Activated CD4-positive, alpha-beta T cell treated with anti-CD3 and anti-CD28 coated beads, Interleukin-2, amount 50 U/mL, for 48 hours (primary cell): ENCODE measurements around the gene ETV6.

Source experiments
- DNase-seq, 2 experiments: peaks; one replicate each; pipeline ENCODE4 v3.0.0-alpha.2; 2020

ETV6 gene

GRCh38 chr12:11722578-11723138 is 73.2 kb downstream of the ETV6 start:
- DNase-seq = no peak

DNA sequence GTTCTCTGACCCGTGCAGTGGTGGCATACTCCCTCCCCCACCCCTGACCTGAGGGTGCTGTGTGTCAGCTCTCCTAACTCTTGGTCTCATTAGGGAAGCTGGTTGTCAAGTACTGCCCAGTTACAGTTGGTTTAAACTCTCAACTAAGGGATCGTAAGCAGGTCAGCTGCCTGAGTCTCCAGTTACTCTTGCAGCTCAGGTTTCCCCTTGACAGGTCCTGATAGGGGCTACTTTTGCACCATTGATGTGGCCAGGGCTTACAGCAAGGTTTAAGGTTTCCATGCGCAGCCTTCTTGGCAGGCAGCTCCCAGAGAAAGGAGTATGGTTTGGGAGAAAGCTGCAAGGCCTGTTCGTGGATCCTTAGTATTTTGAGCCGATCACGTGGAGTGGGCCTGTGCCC is 74.5 kb downstream of the ETV6 start:
- DNase-seq = no peak

DNA sequence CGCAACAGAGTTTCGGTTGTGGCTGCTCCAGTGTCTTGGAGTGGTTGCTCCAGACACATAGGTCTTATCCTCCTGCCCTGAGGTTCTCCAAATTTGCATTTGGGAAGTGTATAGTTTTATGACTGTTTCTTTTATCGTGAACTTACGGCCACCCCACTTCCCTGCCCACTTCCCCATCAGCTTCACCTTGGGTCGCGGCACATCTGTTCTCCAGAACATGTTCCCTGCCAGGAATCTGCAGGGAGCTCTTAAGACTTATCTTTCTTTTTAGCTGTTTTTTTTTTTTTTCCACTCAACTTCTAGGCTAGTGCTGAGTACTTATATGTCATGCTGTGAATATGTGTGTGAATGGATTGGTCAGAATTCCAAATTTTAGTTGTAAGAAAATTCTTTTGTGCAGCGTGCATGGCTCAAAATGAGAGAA is 75.4 kb downstream of the ETV6 start:
- DNase-seq = no peak

DNA sequence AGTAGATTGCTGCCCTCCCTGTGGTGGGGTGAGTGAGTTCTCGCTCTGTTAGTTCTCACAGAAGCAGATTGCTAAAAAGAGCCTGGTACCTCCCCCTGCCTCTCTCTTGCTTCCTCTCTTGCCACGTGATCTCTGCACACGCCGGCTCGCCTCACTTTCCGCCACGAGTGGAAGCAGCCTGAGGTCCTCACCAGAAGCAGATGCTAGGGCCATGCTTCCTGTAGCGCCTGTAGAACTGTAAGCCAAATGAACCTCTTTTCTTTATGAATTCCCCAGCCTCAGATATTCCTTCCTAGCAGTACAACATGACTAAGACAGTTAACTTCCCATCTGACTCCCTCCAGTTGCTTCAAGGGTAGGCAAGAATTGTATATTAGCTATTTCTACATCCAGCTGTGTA is 76.2 kb downstream of the ETV6 start:
- DNase-seq = no peak

- DNase-seq = no peak
Measured at GRCh38 chr12:11726659-11727058, 77.2 kb downstream of the ETV6 start.

DNA sequence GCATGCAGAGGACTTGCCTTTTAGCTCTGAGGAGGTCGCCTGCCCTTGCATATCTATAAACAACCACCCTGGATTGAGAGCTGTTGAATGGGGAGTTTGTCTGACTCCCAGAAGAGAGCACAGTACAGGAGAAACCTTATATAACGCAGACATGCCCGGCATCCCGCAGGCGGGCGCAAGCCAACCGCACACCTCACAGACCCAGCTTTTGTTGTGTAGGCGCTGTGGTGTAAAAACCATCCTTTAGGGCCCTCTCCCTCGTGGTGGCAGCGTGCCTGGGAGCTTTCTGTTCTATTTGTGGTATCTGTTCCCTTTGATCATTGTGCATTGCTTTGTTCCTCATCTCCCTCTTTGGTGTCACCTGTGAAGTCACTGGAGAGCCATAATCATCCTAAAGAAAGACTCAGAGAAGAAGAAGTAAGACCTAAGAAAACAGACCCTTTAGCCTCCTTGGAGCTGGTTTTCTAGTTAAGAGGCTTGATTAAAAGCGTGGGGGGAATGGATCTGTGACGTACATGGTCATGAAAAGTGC is 77.7 kb downstream of the ETV6 start:
- DNase-seq = peak; percentile 59 to 70

- no peak for DNase-seq
Measured at GRCh38 chr12:11728154-11728755, 78.8 kb downstream of the ETV6 start.

- DNase-seq = no peak
Measured at GRCh38 chr12:11729008-11729407, 79.5 kb downstream of the ETV6 start.

- no peak for DNase-seq
Measured at GRCh38 chr12:11729439-11730150, 80.1 kb downstream of the ETV6 start.

- DNase-seq = no peak
Measured at GRCh38 chr12:11730299-11731041, 81.0 kb downstream of the ETV6 start.

GRCh38 chr12:11731042-11731357 is 81.5 kb downstream of the ETV6 start:
- no peak for DNase-seq

DNA sequence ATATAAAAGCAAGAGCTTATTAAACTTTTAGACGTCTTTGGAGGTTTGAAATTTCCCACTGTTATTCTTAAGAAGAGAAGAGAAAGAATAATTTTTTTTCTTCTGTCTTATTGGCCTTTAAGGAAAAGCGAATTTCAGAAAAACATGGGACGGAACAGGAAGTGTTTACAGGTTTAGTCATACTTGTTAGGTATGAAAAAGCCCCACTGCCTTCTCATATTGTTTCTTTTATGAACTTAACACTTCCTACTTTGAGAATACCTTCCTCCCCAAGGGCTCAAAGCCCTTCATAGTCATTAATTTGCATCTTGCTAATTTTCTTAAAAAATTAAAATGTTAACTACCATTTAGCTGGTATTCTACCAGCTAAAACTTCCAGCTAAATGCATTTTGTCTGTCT is 82.0 kb downstream of the ETV6 start:
- DNase-seq = no peak

- no peak for DNase-seq
Measured at GRCh38 chr12:11732023-11732422, 82.5 kb downstream of the ETV6 start.

DNA sequence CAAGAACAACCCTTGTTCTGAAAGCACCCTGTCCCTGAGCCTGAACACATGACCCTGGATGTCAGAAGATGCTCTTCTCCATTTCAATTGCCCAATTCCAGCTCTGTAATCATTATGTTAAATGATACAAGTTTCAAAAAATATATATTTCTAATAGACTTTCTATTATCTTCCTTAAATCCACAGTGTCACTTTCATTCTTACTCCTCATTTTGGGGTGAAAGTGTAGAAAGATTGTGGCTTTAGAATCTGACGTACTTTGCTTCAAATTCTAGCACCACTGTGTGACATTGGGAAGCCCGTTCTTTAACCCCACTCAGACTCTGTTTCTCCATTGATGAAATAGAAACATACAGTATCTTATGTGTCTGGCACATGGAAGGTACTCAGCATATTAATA is 83.2 kb downstream of the ETV6 start:
- DNase-seq = no peak

DNA sequence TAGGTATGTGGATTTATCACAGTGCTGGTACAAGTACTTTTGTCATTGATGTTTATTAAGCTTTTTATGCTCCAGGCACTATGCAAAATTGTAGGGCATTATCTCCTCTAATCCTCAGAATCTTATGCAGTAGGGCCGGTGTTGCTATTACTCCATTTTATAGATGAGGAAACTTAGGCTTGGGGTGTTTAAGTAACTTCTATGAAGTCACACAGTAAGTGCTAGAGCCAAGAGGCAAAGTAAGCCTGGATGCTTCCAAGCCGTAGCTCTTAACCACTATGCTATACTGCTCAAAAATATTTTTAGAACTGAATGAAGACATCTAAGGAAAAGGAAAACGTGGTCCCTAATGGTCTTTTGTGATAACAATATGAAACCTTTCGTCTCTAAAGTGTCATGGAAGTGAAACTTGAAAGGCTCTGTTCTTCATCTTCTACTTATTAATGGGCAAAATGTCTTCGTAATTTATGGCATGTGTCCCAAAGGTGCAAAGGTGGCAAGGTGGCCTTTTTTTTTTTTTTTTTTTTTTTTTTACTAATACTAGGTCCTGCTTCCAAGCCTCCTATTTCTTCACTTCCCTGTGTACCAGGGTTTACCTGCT is 85.2 kb downstream of the ETV6 start:
- no peak for DNase-seq

DNA sequence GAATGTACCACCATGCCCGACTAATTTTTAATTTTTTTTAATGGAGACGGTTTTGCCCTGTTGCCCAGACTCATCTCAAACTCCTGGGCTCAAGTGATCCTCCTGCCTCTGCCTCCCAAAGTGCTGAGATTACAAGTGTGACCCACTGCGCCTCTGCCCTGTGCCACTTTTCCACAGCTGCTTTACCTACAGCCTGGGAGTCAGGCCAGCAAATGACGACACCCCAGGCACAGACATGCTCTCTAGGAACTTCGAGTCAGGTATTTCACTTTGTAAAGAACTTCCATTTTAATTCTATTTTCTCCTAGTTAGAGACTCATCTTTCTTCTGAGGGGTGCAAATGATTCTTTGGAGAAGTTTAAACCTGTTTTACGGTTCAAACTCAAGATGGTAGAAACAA is 89.0 kb downstream of the ETV6 start:
- no peak for DNase-seq

GRCh38 chr12:11739980-11740577 is 90.6 kb downstream of the ETV6 start:
- no peak for DNase-seq

GRCh38 chr12:11741434-11742092 is 92.1 kb downstream of the ETV6 start:
- no peak for DNase-seq

- no peak for DNase-seq
Measured at GRCh38 chr12:11743423-11744409, 94.2 kb downstream of the ETV6 start.

GRCh38 chr12:11744410-11744801 is 94.9 kb downstream of the ETV6 start:
- no peak for DNase-seq

- DNase-seq = no peak
Measured at GRCh38 chr12:11745113-11745512, 95.6 kb downstream of the ETV6 start.
